NT2/D1 (cell line): Measurements from ENCODE around the gene LGALS9.
"Not testable (repeated sequence)": the region's sequence is repeated elsewhere in the genome, so short reads cannot be mapped to it uniquely, and the experiment has no call there.

ENCODE experiments used
- DNase-seq: peaks from one replicate; pipeline ENCODE4 v3.0.0-alpha.2; 2011; ENCODE audit warnings: low read depth, low spot score
- H3K27me3 ChIP-seq: 2 replicates; pipeline ENCODE4 v1.6.0; 2011; ENCODE audit warnings: mild to moderate bottlenecking; ENCODE audit not compliant: insufficient read length, insufficient read depth
- H3K36me3 ChIP-seq: 2 replicates; pipeline ENCODE4 v1.6.1; 2011; ENCODE audit warnings: mild to moderate bottlenecking, low read length, mixed read lengths; ENCODE audit not compliant: insufficient read depth, insufficient read length
- H3K4me1 ChIP-seq: 2 replicates; pipeline ENCODE4 v1.5.1; 2011; ENCODE audit not compliant: insufficient read depth, insufficient read length
- H3K4me3 ChIP-seq: 2 replicates; pipeline ENCODE4 v1.5.1; 2011; ENCODE audit warnings: low read depth; ENCODE audit not compliant: insufficient read length
- H3K9ac ChIP-seq: 2 replicates; pipeline ENCODE4 v1.6.0; 2011; ENCODE audit warnings: low read depth; ENCODE audit not compliant: insufficient read length
- H3K9me3 ChIP-seq: 2 replicates; pipeline ENCODE4 v1.5.1; 2011; ENCODE audit warnings: mild to moderate bottlenecking, low read length; ENCODE audit not compliant: insufficient read depth
- SUZ12 ChIP-seq: IDR thresholded peaks from 2 replicates; pipeline ENCODE4 v1.6.1; 2011; ENCODE audit not compliant: insufficient read length, insufficient read depth; ENCODE audit errors: extremely low read depth
- YY1 ChIP-seq: IDR thresholded peaks from 2 replicates; pipeline ENCODE4 v1.6.1; 2011; ENCODE audit not compliant: insufficient read length, insufficient read depth
- ZNF274 ChIP-seq: IDR thresholded peaks from 2 replicates; pipeline ENCODE4 v1.6.1; 2011; ENCODE audit warnings: mild to moderate bottlenecking, low read depth, low read length

Gene LGALS9

GRCh38 chr17:27659683-27660082 lies 28.7 kb downstream of the LGALS9 start:
- no peak for DNase-seq
- H3K4me3 ChIP-seq, result no peak overlapping the region
- TF ChIP-seq YY1 (no peak), SUZ12 (no peak), ZNF274 (no peak)
- H3K4me1 ChIP-seq, result no peaks in the 10 kb centered on the region
- H3K27me3 ChIP-seq, result no peaks in the 10 kb centered on the region
- no peaks in the 10 kb centered on the region for H3K36me3 ChIP-seq
- H3K9me3 ChIP-seq, result no peaks in the 10 kb centered on the region
- H3K9ac ChIP-seq, result no peak overlapping the region

- TF ChIP-seq SUZ12, result no peak
- TF ChIP-seq ZNF274, result no peak
- TF ChIP-seq YY1, result no peak
These were observed 29.4 kb downstream of the LGALS9 start for GRCh38 chr17:27660436-27660835.

GRCh38 chr17:27663936-27664605 lies 33.1 kb downstream of the LGALS9 start:
- TF ChIP-seq YY1 (no peak), ZNF274 (no peak), SUZ12 (no peak)

More at GRCh38 chr17:27660436-27660835, 29.4 kb downstream of the LGALS9 start:
- Histone ChIP-seq H3K4me1 (no peaks in the 10 kb centered on the region), H3K27me3 (no peaks in the 10 kb centered on the region), H3K9me3 (no peaks in the 10 kb centered on the region), H3K36me3 (no peaks in the 10 kb centered on the region), H3K9ac (no peak overlapping the region), H3K4me3 (no peak overlapping the region)
- DNase-seq, result no peak

DNA sequence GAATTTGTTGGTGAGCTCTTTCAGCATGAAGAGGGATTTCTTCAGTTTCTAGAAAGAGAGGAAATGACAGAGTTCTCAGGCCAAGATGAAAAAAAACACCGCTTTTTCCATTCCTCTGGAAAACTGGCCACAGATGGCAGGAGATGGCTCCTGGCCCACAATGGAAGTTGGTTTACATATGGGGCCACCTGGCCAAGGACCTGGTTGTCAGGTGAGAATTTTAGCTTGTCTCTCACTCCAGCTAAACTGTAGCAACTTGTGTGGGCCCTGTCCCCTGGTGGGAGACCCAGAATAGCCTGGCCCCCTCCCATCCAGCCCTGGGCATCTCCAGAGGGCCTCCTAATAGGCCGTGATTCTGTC lies 33.6 kb downstream of the LGALS9 start:
- H3K4me1 ChIP-seq, result peaks cover 3% of the 10 kb centered on the region
- DNase-seq, result no peak
- H3K9ac ChIP-seq, result no peak overlapping the region
- no peak overlapping the region for H3K4me3 ChIP-seq
- no peaks in the 10 kb centered on the region for H3K9me3 ChIP-seq
- H3K27me3 ChIP-seq, result no peaks in the 10 kb centered on the region
- no peaks in the 10 kb centered on the region for H3K36me3 ChIP-seq
- no peak for TF ChIP-seq ZNF274

More at GRCh38 chr17:27663936-27664605, 33.1 kb downstream of the LGALS9 start:
- Histone ChIP-seq H3K4me1 (peaks cover 3% of the 10 kb centered on the region), H3K27me3 (no peaks in the 10 kb centered on the region), H3K36me3 (no peaks in the 10 kb centered on the region), H3K4me3 (no peak overlapping the region), H3K9me3 (no peaks in the 10 kb centered on the region), H3K9ac (no peak overlapping the region)
- no peak for DNase-seq

- Histone ChIP-seq H3K27me3 (no peaks in the 10 kb centered on the region), H3K9ac (no peak overlapping the region), H3K4me3 (no peak overlapping the region), H3K4me1 (peaks cover 3% of the 10 kb centered on the region), H3K36me3 (no peaks in the 10 kb centered on the region), H3K9me3 (no peaks in the 10 kb centered on the region)
- DNase-seq, result no peak
- TF ChIP-seq SUZ12 (no peak), YY1 (no peak)
These were observed 34.6 kb downstream of the LGALS9 start for GRCh38 chr17:27665549-27665948.

DNA sequence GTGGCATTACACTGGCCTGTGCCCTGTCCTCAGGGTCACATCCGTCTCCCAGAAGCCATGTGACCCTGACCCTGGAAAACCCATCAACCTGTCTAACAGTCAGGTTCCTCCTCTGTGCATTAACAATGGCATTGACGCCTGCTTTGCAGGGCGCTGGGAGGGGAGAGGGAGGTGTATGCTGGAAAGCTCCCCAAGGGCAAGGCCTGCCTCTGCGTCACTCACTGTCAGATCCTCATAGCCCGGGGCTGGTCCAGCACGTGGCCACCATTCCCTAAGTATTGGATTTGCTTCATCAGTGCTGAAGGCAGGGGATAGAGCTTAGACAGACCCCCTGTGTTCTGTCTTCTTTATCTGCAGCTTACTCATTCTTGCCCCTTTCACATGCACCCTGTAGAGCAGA lies 35.3 kb downstream of the LGALS9 start:
- H3K9me3 ChIP-seq, H3K36me3 ChIP-seq, H3K9ac ChIP-seq, H3K27me3 ChIP-seq, H3K4me1 ChIP-seq, DNase-seq, H3K4me3 ChIP-seq: not testable (repeated sequence)

DNA sequence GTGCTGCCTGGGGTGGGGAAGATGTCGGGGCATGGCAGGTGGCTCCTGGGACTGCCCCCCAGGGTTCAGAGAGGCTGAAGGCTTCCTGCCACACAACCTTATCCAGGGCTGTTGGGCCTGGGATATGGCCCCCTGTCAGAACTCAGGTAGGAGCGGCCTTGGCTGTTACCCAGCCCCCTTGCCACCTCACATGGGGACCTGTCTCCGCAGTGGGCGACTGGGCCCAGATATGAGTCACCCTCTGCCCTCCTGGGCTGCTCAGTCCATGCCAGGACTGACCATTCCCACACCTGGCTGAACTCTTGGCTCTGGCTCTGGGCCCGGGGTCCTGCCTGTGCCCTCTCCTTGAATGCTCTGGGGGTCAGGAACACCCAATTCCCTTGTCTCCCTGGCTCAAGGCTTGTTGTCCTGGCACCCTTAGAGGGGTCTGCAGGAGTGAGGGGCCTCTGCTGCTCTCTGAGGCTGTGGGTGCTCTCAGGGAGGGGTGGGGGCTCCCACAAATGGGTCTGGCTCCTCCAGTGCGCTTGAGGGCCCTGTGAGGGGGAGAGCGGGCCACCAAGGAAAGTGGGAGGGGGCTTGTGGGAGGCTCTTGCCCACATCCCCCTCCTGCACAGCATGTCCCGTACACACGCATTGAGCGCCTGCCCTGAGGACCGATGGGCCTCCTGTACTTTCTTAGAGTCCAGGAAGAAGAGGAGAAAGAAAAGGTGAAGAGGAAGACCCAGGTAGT lies 36.0 kb downstream of the LGALS9 start:
- no peak for TF ChIP-seq ZNF274
- TF ChIP-seq YY1, result no peak
- no peak for TF ChIP-seq SUZ12
- Histone ChIP-seq H3K9ac (no peak overlapping the region), H3K36me3 (no peaks in the 10 kb centered on the region), H3K4me1 (peaks cover 3% of the 10 kb centered on the region), H3K9me3 (no peaks in the 10 kb centered on the region), H3K27me3 (no peaks in the 10 kb centered on the region), H3K4me3 (no peak overlapping the region)
- DNase-seq, result no peak
